SK-N-SH treated with all-trans-retinoic acid at 6 μM for 48 hours (cell line): Measurements from ENCODE around the gene RAB3IL1.

Source experiments
- ATAC-seq: fragments of 200-7000 bp; cut with Tn5 transposase; 3 replicates; pipeline ENCODE4 v1.9.1; 2020; ENCODE audit warnings: mild to moderate bottlenecking, moderate library complexity
- ARNTL ChIP-seq: fragments of 450-650 bp; formaldehyde crosslinking; IDR thresholded peaks from 2 replicates; pipeline ENCODE4 v1.5.0; 2020; ENCODE audit warnings: low read depth, mild to moderate bottlenecking, moderate library complexity, borderline replicate concordance
- BACH2 ChIP-seq: fragments of 250-450 bp; sonication (Bioruptor Pico); IDR thresholded peaks from 2 replicates; pipeline ENCODE4 v1.9.0; 2021; ENCODE audit warnings: mild to moderate bottlenecking, borderline replicate concordance
- CSDC2 ChIP-seq: fragments of 250-450 bp; sonication (Bioruptor Pico); IDR thresholded peaks from 2 replicates; pipeline ENCODE4 v1.5.0; 2020; ENCODE audit warnings: mild to moderate bottlenecking, moderate library complexity
- GLIS3 ChIP-seq: fragments of 250-450 bp; sonication (Bioruptor Pico); IDR thresholded peaks from 2 replicates; pipeline ENCODE4 v1.5.0; 2020; ENCODE audit warnings: mild to moderate bottlenecking, moderate library complexity
- ISL1 ChIP-seq: fragments of 250-450 bp; sonication (Bioruptor Pico); IDR thresholded peaks from 2 replicates; pipeline ENCODE4 v2.1.2; 2022; ENCODE audit warnings: mild to moderate bottlenecking, moderate library complexity
- OSR1 ChIP-seq: fragments of 250-450 bp; sonication (Bioruptor Pico); IDR thresholded peaks from 2 replicates; pipeline ENCODE4 v1.8.0; 2022; ENCODE audit warnings: moderate library complexity, mild to moderate bottlenecking, inconsistent platforms
- PPARA ChIP-seq: fragments of 250-450 bp; sonication (Bioruptor Pico); IDR thresholded peaks from 2 replicates; pipeline ENCODE4 v1.5.0; 2020; ENCODE audit warnings: mild to moderate bottlenecking, borderline replicate concordance
- RARB ChIP-seq: fragments of 250-450 bp; sonication (Bioruptor Pico); IDR thresholded peaks from 2 replicates; pipeline ENCODE4 v1.8.0; 2021; ENCODE audit warnings: mild to moderate bottlenecking, moderate library complexity
- SNAI2 ChIP-seq: fragments of 250-450 bp; sonication (Bioruptor Pico); IDR thresholded peaks from 2 replicates; pipeline ENCODE4 v1.5.0; 2020; ENCODE audit warnings: mild to moderate bottlenecking, moderate library complexity
- TCF4 ChIP-seq: fragments of 250-450 bp; sonication (Bioruptor Pico); IDR thresholded peaks from 2 replicates; pipeline ENCODE4 v1.8.0; 2021; ENCODE audit warnings: mild to moderate bottlenecking, moderate library complexity, borderline replicate concordance
- TOX ChIP-seq: fragments of 250-450 bp; sonication (Bioruptor Pico); IDR thresholded peaks from 2 replicates; pipeline ENCODE4 v1.8.0; 2021; ENCODE audit warnings: mild to moderate bottlenecking, moderate library complexity, borderline replicate concordance
- ZC3H10 ChIP-seq: fragments of 250-450 bp; sonication (Bioruptor Pico); IDR thresholded peaks from 2 replicates; pipeline ENCODE4 v1.5.1; 2021; ENCODE audit warnings: mild to moderate bottlenecking, moderate library complexity
- ZFP3 ChIP-seq: fragments of 250-450 bp; sonication (Bioruptor Pico); IDR thresholded peaks from 2 replicates; pipeline ENCODE4 v1.5.0; 2020; ENCODE audit warnings: mild to moderate bottlenecking, moderate library complexity
- ZFP30 ChIP-seq: fragments of 450-650 bp; formaldehyde crosslinking; IDR thresholded peaks from 2 replicates; pipeline ENCODE4 v1.5.0; 2022; ENCODE audit warnings: mild to moderate bottlenecking, moderate library complexity
- ZNF565 ChIP-seq: fragments of 450-650 bp; formaldehyde crosslinking; conservative IDR thresholded peaks from 2 replicates; pipeline ENCODE4 v1.5.0; 2020; ENCODE audit warnings: low read depth, mild to moderate bottlenecking, moderate library complexity
- ZNF70 ChIP-seq: fragments of 450-650 bp; formaldehyde crosslinking; IDR thresholded peaks from 2 replicates; pipeline ENCODE4 v1.5.0; 2020; ENCODE audit warnings: mild to moderate bottlenecking, moderate library complexity
- ZNF8 ChIP-seq: fragments of 450-650 bp; formaldehyde crosslinking; IDR thresholded peaks from 2 replicates; pipeline ENCODE4 v1.5.0; 2020; ENCODE audit warnings: mild to moderate bottlenecking, moderate library complexity
- TF ChIP-seq, protein P1 (sequence below): fragments of 250-450 bp; sonication (Bioruptor Pico); IDR thresholded peaks from 2 replicates; pipeline ENCODE4 v1.5.0; 2020; ENCODE audit warnings: mild to moderate bottlenecking, moderate library complexity
- TF ChIP-seq, protein P2 (sequence below): fragments of 250-450 bp; sonication (Bioruptor Pico); IDR thresholded peaks from 2 replicates; pipeline ENCODE4 v1.5.1; 2021; ENCODE audit warnings: mild to moderate bottlenecking, moderate library complexity
- TF ChIP-seq, protein P3 (sequence below): fragments of 250-450 bp; sonication (Bioruptor Pico); IDR thresholded peaks from 2 replicates; pipeline ENCODE4 v1.8.0; 2020; ENCODE audit warnings: mild to moderate bottlenecking, moderate library complexity, borderline replicate concordance
- TF ChIP-seq, protein P4 (sequence below): fragments of 250-450 bp; sonication (Bioruptor Pico); IDR thresholded peaks from 2 replicates; pipeline ENCODE4 v1.5.1; 2020; ENCODE audit warnings: low read depth, mild to moderate bottlenecking, moderate library complexity
- TF ChIP-seq, protein P5 (sequence below): fragments of 250-450 bp; sonication (Bioruptor Pico); IDR thresholded peaks from 2 replicates; pipeline ENCODE4 v1.8.0; 2021; ENCODE audit warnings: low read depth, mild to moderate bottlenecking, moderate library complexity, borderline replicate concordance

The RAB3IL1 gene

DNA sequence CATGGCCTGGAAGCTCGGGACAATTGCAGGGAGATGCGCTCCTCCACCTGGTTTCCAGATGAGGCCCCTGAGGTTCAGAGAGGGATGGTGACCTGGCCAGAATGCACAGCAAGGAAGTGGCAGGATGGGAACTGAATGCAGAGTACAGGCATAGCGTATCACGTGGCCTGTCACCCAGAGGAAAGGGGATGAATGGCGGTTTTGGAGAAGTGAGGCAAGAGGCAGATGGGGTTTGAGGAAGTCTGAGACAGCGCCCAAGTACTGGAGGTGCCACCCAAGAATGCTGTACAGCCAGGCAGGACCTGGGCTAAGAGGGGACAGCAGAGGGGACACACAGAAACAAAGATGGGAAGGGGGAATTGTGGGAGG lies 4.9 kb downstream of the RAB3IL1 start:
- TF ChIP-seq, protein P1, sequence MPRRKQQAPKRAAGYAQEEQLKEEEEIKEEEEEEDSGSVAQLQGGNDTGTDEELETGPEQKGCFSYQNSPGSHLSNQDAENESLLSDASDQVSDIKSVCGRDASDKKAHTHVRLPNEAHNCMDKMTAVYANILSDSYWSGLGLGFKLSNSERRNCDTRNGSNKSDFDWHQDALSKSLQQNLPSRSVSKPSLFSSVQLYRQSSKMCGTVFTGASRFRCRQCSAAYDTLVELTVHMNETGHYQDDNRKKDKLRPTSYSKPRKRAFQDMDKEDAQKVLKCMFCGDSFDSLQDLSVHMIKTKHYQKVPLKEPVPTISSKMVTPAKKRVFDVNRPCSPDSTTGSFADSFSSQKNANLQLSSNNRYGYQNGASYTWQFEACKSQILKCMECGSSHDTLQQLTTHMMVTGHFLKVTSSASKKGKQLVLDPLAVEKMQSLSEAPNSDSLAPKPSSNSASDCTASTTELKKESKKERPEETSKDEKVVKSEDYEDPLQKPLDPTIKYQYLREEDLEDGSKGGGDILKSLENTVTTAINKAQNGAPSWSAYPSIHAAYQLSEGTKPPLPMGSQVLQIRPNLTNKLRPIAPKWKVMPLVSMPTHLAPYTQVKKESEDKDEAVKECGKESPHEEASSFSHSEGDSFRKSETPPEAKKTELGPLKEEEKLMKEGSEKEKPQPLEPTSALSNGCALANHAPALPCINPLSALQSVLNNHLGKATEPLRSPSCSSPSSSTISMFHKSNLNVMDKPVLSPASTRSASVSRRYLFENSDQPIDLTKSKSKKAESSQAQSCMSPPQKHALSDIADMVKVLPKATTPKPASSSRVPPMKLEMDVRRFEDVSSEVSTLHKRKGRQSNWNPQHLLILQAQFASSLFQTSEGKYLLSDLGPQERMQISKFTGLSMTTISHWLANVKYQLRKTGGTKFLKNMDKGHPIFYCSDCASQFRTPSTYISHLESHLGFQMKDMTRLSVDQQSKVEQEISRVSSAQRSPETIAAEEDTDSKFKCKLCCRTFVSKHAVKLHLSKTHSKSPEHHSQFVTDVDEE (CRISPR knock-in tag), result no peak
- TF ChIP-seq ARNTL (CRISPR knock-in tag) (no peak), CSDC2 (CRISPR knock-in tag) (no peak), ZFP3 (CRISPR knock-in tag) (no peak), ZFP30 (no peak), PPARA (CRISPR knock-in tag) (no peak), ISL1 (CRISPR knock-in tag) (no peak), RARB (CRISPR knock-in tag) (no peak), ZC3H10 (no peak), OSR1 (CRISPR knock-in tag) (no peak), BACH2 (CRISPR knock-in tag) (no peak), ZNF8 (CRISPR knock-in tag) (no peak), ZNF70 (CRISPR knock-in tag) (no peak), TCF4 (no peak)
- TF ChIP-seq, protein P2, sequence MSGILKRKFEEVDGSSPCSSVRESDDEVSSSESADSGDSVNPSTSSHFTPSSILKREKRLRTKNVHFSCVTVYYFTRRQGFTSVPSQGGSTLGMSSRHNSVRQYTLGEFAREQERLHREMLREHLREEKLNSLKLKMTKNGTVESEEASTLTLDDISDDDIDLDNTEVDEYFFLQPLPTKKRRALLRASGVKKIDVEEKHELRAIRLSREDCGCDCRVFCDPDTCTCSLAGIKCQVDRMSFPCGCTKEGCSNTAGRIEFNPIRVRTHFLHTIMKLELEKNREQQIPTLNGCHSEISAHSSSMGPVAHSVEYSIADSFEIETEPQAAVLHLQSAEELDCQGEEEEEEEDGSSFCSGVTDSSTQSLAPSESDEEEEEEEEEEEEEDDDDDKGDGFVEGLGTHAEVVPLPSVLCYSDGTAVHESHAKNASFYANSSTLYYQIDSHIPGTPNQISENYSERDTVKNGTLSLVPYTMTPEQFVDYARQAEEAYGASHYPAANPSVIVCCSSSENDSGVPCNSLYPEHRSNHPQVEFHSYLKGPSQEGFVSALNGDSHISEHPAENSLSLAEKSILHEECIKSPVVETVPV, result no peak
- TF ChIP-seq, protein P3, sequence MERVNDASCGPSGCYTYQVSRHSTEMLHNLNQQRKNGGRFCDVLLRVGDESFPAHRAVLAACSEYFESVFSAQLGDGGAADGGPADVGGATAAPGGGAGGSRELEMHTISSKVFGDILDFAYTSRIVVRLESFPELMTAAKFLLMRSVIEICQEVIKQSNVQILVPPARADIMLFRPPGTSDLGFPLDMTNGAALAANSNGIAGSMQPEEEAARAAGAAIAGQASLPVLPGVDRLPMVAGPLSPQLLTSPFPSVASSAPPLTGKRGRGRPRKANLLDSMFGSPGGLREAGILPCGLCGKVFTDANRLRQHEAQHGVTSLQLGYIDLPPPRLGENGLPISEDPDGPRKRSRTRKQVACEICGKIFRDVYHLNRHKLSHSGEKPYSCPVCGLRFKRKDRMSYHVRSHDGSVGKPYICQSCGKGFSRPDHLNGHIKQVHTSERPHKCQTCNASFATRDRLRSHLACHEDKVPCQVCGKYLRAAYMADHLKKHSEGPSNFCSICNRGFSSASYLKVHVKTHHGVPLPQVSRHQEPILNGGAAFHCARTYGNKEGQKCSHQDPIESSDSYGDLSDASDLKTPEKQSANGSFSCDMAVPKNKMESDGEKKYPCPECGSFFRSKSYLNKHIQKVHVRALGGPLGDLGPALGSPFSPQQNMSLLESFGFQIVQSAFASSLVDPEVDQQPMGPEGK (CRISPR knock-in tag), result no peak
- ATAC-seq, result no peak

DNA sequence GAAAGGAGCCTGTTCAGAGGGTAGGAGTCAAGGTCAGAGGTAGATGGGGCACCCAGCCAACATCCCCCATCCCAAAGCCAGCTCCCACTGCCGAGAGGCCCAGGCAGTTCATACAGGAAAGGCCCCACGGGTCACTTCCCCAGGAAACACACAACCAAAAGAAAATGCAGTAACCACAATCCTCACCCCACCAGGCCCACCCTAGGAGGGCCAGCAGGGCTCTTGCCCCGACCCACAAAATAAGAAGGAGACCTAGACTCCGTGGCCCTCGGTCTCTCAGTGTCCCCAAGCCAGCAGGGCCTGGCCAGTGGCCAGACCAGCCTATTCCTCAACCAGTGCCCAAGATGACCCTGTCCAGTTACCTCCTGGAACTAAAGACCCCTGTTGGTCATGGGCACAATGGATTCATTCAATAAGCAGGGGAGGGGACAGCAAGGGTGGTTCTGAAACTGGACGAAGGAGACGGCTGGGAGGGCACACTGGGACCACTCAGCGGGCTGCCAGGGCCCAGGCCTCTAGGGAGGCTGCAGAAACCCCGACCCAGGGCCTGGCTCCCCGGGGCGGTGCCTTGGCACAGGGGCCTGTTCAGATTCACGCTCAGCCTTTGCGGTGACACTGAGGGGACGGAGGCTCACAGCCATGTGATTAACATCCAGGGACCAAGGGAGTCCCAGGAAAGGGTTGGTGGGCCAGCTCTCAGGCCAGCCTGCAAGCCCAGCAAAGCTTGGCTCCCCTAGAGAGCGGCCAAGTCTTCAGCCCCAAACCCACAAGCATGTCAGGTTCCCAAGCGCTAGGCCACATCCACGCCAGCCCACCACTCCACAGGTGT lies 5.5 kb downstream of the RAB3IL1 start:
- ATAC-seq, result no peak
- TF ChIP-seq TOX (CRISPR knock-in tag) (no peak), OSR1 (CRISPR knock-in tag) (no peak), ZNF565 (CRISPR knock-in tag) (no peak), ISL1 (CRISPR knock-in tag) (no peak), ZNF8 (CRISPR knock-in tag) (no peak), GLIS3 (no peak), PPARA (CRISPR knock-in tag) (no peak), RARB (CRISPR knock-in tag) (no peak), SNAI2 (CRISPR knock-in tag) (no peak), ZC3H10 (no peak), ARNTL (CRISPR knock-in tag) (no peak), ZNF70 (CRISPR knock-in tag) (no peak), ZFP3 (CRISPR knock-in tag) (no peak), TCF4 (no peak), CSDC2 (CRISPR knock-in tag) (no peak)
- TF ChIP-seq, protein P2, result no peak
- TF ChIP-seq, protein P4, sequence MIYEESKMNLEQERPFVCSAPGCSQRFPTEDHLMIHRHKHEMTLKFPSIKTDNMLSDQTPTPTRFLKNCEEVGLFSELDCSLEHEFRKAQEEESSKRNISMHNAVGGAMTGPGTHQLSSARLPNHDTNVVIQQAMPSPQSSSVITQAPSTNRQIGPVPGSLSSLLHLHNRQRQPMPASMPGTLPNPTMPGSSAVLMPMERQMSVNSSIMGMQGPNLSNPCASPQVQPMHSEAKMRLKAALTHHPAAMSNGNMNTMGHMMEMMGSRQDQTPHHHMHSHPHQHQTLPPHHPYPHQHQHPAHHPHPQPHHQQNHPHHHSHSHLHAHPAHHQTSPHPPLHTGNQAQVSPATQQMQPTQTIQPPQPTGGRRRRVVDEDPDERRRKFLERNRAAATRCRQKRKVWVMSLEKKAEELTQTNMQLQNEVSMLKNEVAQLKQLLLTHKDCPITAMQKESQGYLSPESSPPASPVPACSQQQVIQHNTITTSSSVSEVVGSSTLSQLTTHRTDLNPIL (CRISPR knock-in tag), result no peak
- TF ChIP-seq, protein P1 (CRISPR knock-in tag), result no peak
- TF ChIP-seq, protein P5, sequence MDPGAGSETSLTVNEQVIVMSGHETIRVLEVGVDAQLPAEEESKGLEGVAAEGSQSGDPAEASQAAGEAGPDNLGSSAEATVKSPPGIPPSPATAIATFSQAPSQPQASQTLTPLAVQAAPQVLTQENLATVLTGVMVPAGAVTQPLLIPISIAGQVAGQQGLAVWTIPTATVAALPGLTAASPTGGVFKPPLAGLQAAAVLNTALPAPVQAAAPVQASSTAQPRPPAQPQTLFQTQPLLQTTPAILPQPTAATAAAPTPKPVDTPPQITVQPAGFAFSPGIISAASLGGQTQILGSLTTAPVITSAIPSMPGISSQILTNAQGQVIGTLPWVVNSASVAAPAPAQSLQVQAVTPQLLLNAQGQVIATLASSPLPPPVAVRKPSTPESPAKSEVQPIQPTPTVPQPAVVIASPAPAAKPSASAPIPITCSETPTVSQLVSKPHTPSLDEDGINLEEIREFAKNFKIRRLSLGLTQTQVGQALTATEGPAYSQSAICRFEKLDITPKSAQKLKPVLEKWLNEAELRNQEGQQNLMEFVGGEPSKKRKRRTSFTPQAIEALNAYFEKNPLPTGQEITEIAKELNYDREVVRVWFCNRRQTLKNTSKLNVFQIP (CRISPR knock-in tag), result no peak
- TF ChIP-seq, protein P3 (CRISPR knock-in tag), result no peak
